Renal cortex interstitium (tissue), 15 donors: ENCODE data around the gene ZNF490. TPM values are rescaled to one million over a fixed set of nuclear protein-coding genes. Genes with fewer than 3 reads are reported as not detected.
"Not testable (repeated sequence)": the region's sequence is repeated elsewhere in the genome, so short reads cannot be mapped to it uniquely, and the experiment has no call there.

Experiments used
- DNase-seq, 11 donors: peaks; one replicate each; pipeline ENCODE4 v3.0.0-alpha.2; 2013; ENCODE audit warnings: low read depth in 9 of 11, low spot score in 4 of 11; ENCODE audit errors: extremely low read depth in 1 of 11
- long read RNA-seq, 16 experiments: transcript quantifications; one replicate each; lab custom pipeline, GENCODE V29; 2026
- polyA plus RNA-seq, 3 donors: library from polyadenylated mRNA; unstranded; fragments of 120-200 nt; gene quantifications; one replicate each; pipeline ENCODE4 v1.2.1, GENCODE V29; 2013; ENCODE audit not compliant: insufficient read length in 3 of 3

The ZNF490 gene
- 1 to 10 TPM; 4.3 to 5.0 (median 4.4) TPM for polyA plus RNA-seq
- long read RNA-seq, donor 1: 0 reads
- long read RNA-seq, donor 2: 0 reads
- long read RNA-seq, donor 3, full-length matches to known transcripts: 2 of 2 reads
- long read RNA-seq, donor 3, partial matches to known transcripts: 0 of 2 reads
- long read RNA-seq, donor 3, other reads (novel, unspliced or antisense): 0 of 2 reads
- long read RNA-seq, donor 4, full-length matches to known transcripts: 2 of 12 reads
- long read RNA-seq, donor 4, partial matches to known transcripts: 10 of 12 reads
- long read RNA-seq, donor 4, other reads (novel, unspliced or antisense): 0 of 12 reads
- long read RNA-seq, donor 5: 0 reads
- long read RNA-seq, donor 6, full-length matches to known transcripts: 2 of 30 reads
- long read RNA-seq, donor 6, partial matches to known transcripts: 28 of 30 reads
- long read RNA-seq, donor 6, other reads (novel, unspliced or antisense): 0 of 30 reads
- long read RNA-seq, donor 7, full-length matches to known transcripts: 2 of 2 reads
- long read RNA-seq, donor 7, partial matches to known transcripts: 0 of 2 reads
- long read RNA-seq, donor 7, other reads (novel, unspliced or antisense): 0 of 2 reads
- long read RNA-seq, donor 8: 0 reads
- long read RNA-seq, donor 9: 0 reads
- long read RNA-seq, donor 10: 0 reads
- long read RNA-seq, donor 11: 0 reads
- long read RNA-seq, donor 12: 0 reads
- long read RNA-seq, donor 13: 0 reads
- long read RNA-seq, donor 14, full-length matches to known transcripts: 2 of 2 reads
- long read RNA-seq, donor 14, partial matches to known transcripts: 0 of 2 reads
- long read RNA-seq, donor 14, other reads (novel, unspliced or antisense): 0 of 2 reads
- long read RNA-seq, donor 15, partial matches to known transcripts: 0 of 1 reads
- long read RNA-seq, donor 15, other reads (novel, unspliced or antisense): 0 of 1 reads
- long read RNA-seq, donor 16, full-length matches to known transcripts: 1 of 368 reads
- long read RNA-seq, donor 16, partial matches to known transcripts: 367 of 368 reads
- long read RNA-seq, donor 16, other reads (novel, unspliced or antisense): 0 of 368 reads

GRCh38 chr19:12610540-12611360 is at the start of gene ZNF490, which contains the start of gene ZNF791:
Gene ZNF490 (minus strand): TSS chr19:12610813. CDS start chr19:12610680, 133 bp downstream.
Gene ZNF791 (plus strand): TSS chr19:12610920. CDS start chr19:12611080, 160 bp downstream.
- peak; percentile 91 to 98 (median 97) for DNase-seq

GRCh38 chr19:12657966-12658365 is 47.4 kb upstream of the ZNF490 start:
- no peak for DNase-seq

- DNase-seq: no peak
Measured at GRCh38 chr19:12656899-12657571, 46.4 kb upstream of the ZNF490 start.

GRCh38 chr19:12655546-12655945 is 44.9 kb upstream of the ZNF490 start:
- no peak for DNase-seq

- no peak for DNase-seq
Measured at GRCh38 chr19:12652219-12652618, 41.6 kb upstream of the ZNF490 start.

- DNase-seq: no peak
Measured at GRCh38 chr19:12649941-12650340, 39.3 kb upstream of the ZNF490 start.

GRCh38 chr19:12648088-12648487 is 37.5 kb upstream of the ZNF490 start:
- DNase-seq: no peak

DNA sequence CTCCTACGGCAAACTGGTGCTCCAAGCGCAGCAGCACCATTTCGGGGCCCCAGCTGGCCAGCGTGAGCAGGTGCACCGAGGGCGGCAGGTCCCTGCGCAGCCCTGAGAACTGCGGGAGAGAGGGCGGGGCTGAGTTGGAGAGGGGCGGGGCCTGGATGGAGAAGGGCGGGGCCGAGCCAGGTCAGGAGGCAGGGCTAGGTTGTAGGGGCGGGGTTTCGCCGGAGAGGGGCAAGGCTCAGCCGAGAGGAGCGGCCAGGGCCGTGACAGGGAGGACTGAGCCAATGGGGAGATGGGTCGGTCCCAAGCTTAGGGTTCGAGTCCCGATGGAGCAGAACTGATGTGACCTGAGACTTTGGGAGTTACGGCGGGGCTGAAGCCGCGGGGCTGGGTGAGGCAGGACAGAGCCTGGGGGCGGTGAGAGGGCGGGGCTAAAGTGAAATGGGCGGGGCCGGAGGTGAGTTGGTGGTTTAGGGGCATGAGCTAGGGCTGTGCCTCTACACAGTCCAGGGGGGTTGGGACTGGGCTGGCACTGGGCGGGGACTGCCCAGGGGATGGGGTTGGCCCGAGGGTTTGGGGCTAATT is 37.0 kb upstream of the ZNF490 start:
- DNase-seq: peak in 4 of 11 donors; percentile 45 to 53 (median 52)

DNA sequence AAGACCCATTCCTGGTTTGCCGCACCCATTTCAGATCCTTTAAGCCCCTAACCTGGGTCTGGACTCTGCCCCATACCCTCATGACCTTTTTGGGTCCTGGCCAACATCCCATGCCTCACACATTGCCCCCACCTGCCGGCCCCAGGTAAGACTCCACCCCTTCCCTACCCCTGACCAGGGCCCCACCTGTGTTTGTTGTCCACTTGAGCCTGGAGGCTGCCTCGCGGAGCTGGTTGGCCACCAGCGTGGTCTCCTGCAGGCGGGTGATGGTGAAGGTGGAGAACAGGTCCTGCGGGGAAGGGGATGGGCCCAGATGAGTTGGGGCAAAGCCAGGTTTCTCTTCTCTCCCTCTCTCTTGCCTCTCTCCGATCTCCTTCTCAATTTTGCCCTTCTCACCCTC is 36.4 kb upstream of the ZNF490 start:
- DNase-seq: no peak

DNA sequence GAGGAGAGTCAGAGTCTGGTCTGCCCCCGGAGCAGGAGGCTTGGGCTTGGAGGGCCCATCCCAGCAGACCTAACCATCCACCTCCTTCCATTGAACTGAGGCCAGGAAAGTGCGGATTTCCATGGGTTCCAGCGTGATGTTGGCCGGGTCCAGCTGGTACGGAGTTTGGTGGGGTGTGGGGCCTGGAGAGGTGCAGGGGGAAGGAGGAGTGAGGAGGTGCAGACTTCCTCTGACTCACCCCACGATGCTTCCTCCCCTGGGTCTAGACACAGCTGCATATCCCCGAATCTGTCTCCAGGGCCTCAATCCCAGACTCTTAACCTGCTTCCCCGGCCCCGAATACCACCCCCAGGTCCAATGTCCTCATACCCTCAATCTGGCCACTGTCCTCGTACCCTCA is 35.9 kb upstream of the ZNF490 start:
- DNase-seq: no peak

GRCh38 chr19:12643716-12644115 is 33.1 kb upstream of the ZNF490 start:
- DNase-seq: not testable (repeated sequence)

DNA sequence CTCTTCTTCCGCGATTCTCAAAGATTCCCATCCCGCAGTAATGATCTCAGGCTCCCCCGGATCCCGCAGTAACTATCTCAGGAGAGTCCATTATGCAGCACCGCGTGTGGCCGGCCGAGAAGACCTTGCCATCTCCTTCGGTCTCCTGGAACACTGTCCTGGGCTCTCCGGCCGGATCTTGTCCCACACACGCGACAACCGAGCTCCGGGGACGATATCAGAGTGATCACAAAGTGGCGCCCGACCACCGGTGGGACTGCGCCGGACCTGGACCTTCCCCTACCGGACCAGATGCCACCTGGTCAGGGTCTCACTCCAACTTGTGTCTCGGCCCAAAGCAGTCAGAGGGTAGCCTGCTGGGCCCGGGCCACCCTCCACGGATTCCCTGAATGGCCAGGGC is 31.9 kb upstream of the ZNF490 start:
- DNase-seq: no peak

DNA sequence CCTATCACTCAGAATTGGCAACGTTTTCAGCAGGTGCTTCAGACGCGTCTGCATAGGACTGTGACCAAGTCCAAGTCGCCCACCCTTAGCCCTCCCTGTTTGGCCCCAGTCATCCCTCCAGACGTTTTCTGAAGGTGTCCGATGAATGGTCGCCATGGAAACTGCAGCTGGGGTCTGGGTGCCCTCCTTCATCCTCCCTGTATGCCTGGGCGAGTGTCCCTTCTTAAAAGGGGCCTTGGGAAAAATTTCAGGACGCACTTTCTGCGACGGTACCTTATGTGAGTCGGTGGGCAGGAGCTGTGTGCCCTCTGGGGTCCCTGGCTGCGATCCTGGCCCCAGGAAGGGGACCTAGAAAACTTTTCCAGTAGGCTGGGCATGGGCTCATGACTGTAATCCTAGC is 30.8 kb upstream of the ZNF490 start:
- no peak for DNase-seq

GRCh38 chr19:12639901-12640613 is 29.4 kb upstream of the ZNF490 start:
- DNase-seq: peak; percentile 35 to 72 (median 61)

- no peak for DNase-seq
Measured at GRCh38 chr19:12638611-12639182, 28.1 kb upstream of the ZNF490 start.

- no peak for DNase-seq
Measured at GRCh38 chr19:12636631-12637030, 26.0 kb upstream of the ZNF490 start.

DNA sequence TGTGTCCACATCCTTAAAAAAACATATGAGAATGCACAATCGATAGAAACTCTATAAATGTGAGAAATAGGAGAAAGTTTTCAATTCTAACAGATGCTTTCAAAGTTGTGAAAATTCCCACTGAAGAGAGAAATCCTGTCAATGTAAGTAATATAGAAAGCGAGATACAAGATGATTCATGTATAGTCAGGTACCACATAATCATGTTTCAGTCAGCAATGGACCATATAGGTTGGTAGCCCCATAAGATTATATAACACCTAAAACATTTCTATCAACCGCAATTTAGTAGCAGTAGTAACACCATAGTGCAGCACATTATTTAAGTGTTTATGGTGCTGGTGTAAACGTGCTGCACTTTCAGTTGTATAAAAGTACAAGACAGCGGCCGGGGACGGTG is 18.6 kb upstream of the ZNF490 start:
- DNase-seq: no peak
